Measurements from ENCODE around the gene PEDS1. TPM values are rescaled to one million over a fixed set of nuclear protein-coding genes. Genes with fewer than 3 reads are reported as not detected.
A peak's percentile ranks its signal among the peaks of the same experiment; 100 is the strongest.

The PEDS1 gene
- total and polyA plus RNA-seq, 2 of the 8 experiments (the other 6 are each of a cell fraction or from before 2014, with no cell fraction given), result 28.9 to 75.9 TPM

DNA sequence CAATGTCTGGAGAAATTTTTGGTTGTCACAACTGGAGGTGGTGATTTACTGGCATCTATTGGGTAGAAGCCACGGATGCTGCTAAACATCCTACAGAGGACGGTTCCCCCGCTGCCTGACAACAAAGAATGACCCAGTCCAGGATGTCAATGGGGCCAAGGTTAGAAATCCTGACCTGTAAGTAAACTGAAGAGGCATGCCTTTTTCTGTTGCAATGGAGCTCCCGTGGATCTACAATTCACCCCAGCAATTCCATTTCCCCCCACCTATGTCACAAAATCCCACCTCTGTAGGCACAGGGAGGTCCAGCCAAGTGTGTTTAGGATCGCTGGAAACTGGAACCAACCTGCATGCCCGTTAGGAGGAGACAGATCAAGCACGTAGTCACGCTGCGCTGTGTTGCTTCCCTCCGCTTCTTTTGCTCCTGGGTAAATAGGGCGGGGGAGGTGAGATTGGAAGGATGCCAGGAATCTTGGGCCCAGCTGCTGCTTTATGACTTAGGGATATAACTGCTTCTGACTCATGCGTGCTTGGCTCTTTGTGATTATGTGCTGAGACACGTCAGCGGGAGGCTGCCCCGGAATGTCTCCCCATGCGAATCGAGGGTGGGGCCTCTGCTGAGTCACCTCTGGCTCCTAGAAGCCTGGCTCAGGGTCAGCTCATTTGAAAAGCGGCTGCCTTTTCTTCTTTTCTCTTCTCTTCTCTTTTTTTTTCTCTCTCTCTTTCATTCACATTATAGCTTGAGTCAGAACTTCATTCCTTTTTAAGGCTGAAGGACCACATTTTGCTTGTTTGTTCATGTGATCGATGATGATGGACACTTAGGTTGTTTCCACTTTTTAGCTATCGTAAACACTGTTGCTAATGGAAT is 12.4 kb upstream of the PEDS1 start:
- Histone ChIP-seq H2BK20ac (ENCODE audit: low read length) (peak overlapping the region; percentile 41; the same call in 1 of the 2 replicates), H3K4ac (replicated peaks; ENCODE audit: insufficient read length, low read depth, low read length) (peak overlapping the region; percentile 11), H4K91ac (replicated peaks; ENCODE audit: insufficient read length, low read length) (peak overlapping the region; percentile 38), H2AFZ (ENCODE audit: low read length) (peak overlapping the region; percentile 87), H4K5ac (ENCODE audit: insufficient read length, low read depth, low read length) (peak overlapping the region; percentile 8), H2BK5ac (ENCODE audit: low read depth, low read length) (peak overlapping the region; percentile 91), H3K4me2 (ENCODE audit: insufficient read depth in 1 of 2, low read depth in 2 of 2, low read length in 2 of 2) (peak overlapping the region; percentile 59 to 79), H3K56ac (replicated peaks; ENCODE audit: insufficient read length, low read depth, low read length) (peak overlapping the region; percentile 37), H3K23ac (ENCODE audit: insufficient read length) (no peak overlapping the region), H4K8ac (ENCODE audit: extremely low read depth, insufficient read depth, low read length) (no peak overlapping the region), H2BK12ac (ENCODE audit: low read depth, low read length) (peak overlapping the region; percentile 98), H3K79me1 (ENCODE audit: low read depth, low read length) (no peaks in the 10 kb centered on the region), H3K14ac (ENCODE audit: insufficient read length) (no peak overlapping the region), H3K18ac (ENCODE audit: extremely low read depth, low read length) (peak overlapping the region; percentile 88), H3K9me3 (ENCODE audit: insufficient read depth in 2 of 2, low read depth in 1 of 2, low read length in 1 of 2) (no peaks in the 10 kb centered on the region), H3K4me3 (ENCODE audit: extremely low read depth in 1 of 4, insufficient read depth in 2 of 4, low read depth in 3 of 4, low read length in 4 of 4) (peak overlapping the region in 3 of 4 experiments; percentile 27 to 51 (median 48); a peak in 7 of 8 replicates), H2BK120ac (replicated peaks; ENCODE audit: low read depth, low read length) (peak overlapping the region; percentile 16), H2AK5ac (ENCODE audit: low read depth, low read length) (peak overlapping the region; percentile 84; the same call in 1 of the 2 replicates), H3K36me3 (ENCODE audit: control insufficient read depth in 2 of 4, insufficient read depth in 4 of 4, low read length in 3 of 4) (no peaks in the 10 kb centered on the region), H3K79me2 (ENCODE audit: control insufficient read depth in 1 of 2, insufficient read depth in 2 of 2, low read length in 2 of 2) (no peaks in the 10 kb centered on the region), H3K23me2 (ENCODE audit: low read depth, low read length) (0 out of 2 replicates have a peak, but pooled peaks cover 6% of the 10 kb centered on the region), H3K27ac (ENCODE audit: low read depth, low read length) (peak overlapping the region; percentile 84), H3K4me1 (replicated peaks in 1 of 4; ENCODE audit: control insufficient read depth in 3 of 4, insufficient read depth in 4 of 4, low read length in 3 of 4) (peaks cover 4 to 8% (median 5%) of the 10 kb centered on the region in 4 experiments; a peak in 5 of 7 replicates), H2BK15ac (ENCODE audit: low read length) (peak overlapping the region; percentile 23; the same call in 1 of the 2 replicates), H4K20me1 (replicated peaks in 1 of 2; ENCODE audit: control insufficient read depth in 1 of 2, insufficient read depth in 2 of 2, low read length in 2 of 2) (no peaks in the 10 kb centered on the region), H3K9ac (replicated peaks in 1 of 4; ENCODE audit: extremely low read depth in 1 of 4, low read depth in 3 of 4, low read length in 3 of 4) (peak overlapping the region in 3 of 4 experiments; percentile 41 to 74 (median 67); a peak in 6 of 7 replicates), H3K27me3 (replicated peaks in 1 of 4; ENCODE audit: control insufficient read depth in 3 of 4, extremely low read depth in 1 of 4, insufficient read depth in 3 of 4, low read length in 3 of 4) (no peaks in the 10 kb centered on the region)
- ChIA-PET POLR2A (ENCODE audit: partially characterized antibody) (interaction anchor here (0.6 to 3.3 kb wide), 10 partner anchors 13 to 183 kb away, joined by 3 to 21 read pairs (median 4); partner anchors contain the start of genes CEBPB and PEDS1), CTCF (ENCODE audit: partially characterized antibody) (interaction anchor here (0.8 to 8.7 kb wide), 8 partner anchors 12 to 423 kb away, joined by 3 to 208 read pairs (median 5); partner anchors contain the start of gene PEDS1)
- FAIRE-seq (no peak), DNase-seq (ENCODE audit: low read depth in 1 of 2, low spot score in 2 of 2) (peak; percentile 71 to 91)
- WGBS, 2 experiments (ENCODE audit: extremely low coverage in 1 of 2, insufficient coverage in 1 of 2, insufficient read length in 1 of 2, insufficient replicate concordance in 2 of 2, low coverage in 1 of 2, low lambda C conversion rate in 2 of 2, missing lambda C conversion rate in 1 of 2), result 12% methylated on average over 20 of the region's 20 CpGs; no CpG with 5 or more reads in 1 of the 2 experiments
- peak; percentile 93 for TF ChIP-seq JUND (IDR thresholded peaks at IDR 0.05; ENCODE audit: low read length)
- peak; percentile 24 for TF ChIP-seq NANOG (IDR thresholded peaks at IDR 0.05; ENCODE audit: insufficient read depth, low read depth, low read length, poor library complexity, severe bottlenecking)
- TF ChIP-seq SP2 (IDR thresholded peaks at IDR 0.05; ENCODE audit: low read length), result no peak
- TF ChIP-seq BACH1 (IDR thresholded peaks at IDR 0.05; ENCODE audit: low read length), result peak; percentile 99
- TF ChIP-seq HDAC2 (IDR thresholded peaks at IDR 0.05; ENCODE audit: borderline replicate concordance in 1 of 2, low read depth in 2 of 2, low read length in 2 of 2), result peak in 1 of 2 experiments; percentile 46; a peak in 1 of 4 replicates
- TF ChIP-seq EP300 (IDR thresholded peaks at IDR 0.05; ENCODE audit: borderline replicate concordance in 1 of 2, low read depth in 2 of 2, low read length in 2 of 2), result peak in 1 of 2 experiments; percentile 83; a peak in 1 of 3 replicates
- no peak for TF ChIP-seq YY1 (IDR thresholded peaks at IDR 0.05; ENCODE audit: low read depth, low read length)
- TF ChIP-seq TBP (IDR thresholded peaks at IDR 0.05; ENCODE audit: low read depth, low read length), result peak; percentile 59
- peak; percentile 95 for TF ChIP-seq TEAD4 (IDR thresholded peaks at IDR 0.05; ENCODE audit: low read depth, low read length)
- peak; percentile 93; the same call in 1 of the 2 replicates for TF ChIP-seq MAFK (IDR thresholded peaks at IDR 0.05; ENCODE audit: low read depth, low read length)
- peak in 1 of 2 experiments; percentile 87; a peak in 2 of 3 replicates for TF ChIP-seq POLR2A (IDR thresholded peaks at IDR 0.05; ENCODE audit: control extremely low read depth in 1 of 2, low read depth in 2 of 2, low read length in 2 of 2)
